Measurements from ENCODE around the gene DLGAP3.
"Not testable (repeated sequence)": the region's sequence is repeated elsewhere in the genome, so short reads cannot be mapped to it uniquely, and the experiment has no call there.

The DLGAP3 gene, protein sequence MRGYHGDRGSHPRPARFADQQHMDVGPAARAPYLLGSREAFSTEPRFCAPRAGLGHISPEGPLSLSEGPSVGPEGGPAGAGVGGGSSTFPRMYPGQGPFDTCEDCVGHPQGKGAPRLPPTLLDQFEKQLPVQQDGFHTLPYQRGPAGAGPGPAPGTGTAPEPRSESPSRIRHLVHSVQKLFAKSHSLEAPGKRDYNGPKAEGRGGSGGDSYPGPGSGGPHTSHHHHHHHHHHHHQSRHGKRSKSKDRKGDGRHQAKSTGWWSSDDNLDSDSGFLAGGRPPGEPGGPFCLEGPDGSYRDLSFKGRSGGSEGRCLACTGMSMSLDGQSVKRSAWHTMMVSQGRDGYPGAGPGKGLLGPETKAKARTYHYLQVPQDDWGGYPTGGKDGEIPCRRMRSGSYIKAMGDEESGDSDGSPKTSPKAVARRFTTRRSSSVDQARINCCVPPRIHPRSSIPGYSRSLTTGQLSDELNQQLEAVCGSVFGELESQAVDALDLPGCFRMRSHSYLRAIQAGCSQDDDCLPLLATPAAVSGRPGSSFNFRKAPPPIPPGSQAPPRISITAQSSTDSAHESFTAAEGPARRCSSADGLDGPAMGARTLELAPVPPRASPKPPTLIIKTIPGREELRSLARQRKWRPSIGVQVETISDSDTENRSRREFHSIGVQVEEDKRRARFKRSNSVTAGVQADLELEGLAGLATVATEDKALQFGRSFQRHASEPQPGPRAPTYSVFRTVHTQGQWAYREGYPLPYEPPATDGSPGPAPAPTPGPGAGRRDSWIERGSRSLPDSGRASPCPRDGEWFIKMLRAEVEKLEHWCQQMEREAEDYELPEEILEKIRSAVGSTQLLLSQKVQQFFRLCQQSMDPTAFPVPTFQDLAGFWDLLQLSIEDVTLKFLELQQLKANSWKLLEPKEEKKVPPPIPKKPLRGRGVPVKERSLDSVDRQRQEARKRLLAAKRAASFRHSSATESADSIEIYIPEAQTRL

DNA sequence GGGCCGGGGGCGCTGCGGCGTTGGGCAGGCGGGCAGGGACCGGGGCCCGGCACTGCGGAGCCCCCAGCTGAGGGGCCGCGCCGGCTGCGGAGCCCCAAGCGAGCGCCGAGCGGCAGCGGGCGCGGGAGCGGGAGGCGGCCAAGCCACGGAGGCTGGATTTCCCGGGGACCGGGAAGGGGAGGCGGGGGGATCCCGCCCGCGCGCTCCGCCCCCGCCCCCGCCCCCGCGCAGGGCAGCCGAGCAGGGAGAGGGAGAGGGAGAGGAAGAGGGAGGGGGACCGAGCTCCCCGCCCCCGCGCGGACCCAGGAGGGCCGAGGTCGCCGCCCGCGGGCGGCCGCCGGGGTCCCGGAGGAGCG is at the start of gene DLGAP3:
Gene DLGAP3 (minus strand): TSS at position 154 of the 356 bp plus-strand sequence. CDS start 24,267 bp downstream, outside the sequence.
- in situ Hi-C loops (cut with MboI; ENCODE audit: low sequenced_read_pairs) = no loop called here

DNA sequence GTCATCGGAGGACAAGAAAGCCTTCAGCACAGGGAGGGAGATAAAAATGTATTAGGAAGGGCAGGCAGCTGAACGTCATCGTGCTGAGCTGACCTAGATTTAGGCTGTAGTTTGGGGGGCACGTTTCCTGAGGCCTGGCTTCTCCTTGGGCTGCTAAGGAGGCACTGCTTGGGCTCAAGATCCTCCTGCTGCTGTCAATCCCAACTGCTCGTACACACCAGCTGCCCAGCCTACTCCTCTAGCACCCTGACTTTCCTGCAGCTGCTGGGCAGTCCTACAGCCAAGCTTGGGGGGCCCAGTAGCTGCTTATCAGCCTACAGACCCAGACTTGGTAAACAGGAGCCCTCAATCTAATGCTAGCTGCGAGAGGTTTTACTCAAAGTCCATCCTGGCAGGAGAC is 49.5 kb upstream of the DLGAP3 start:
- in situ Hi-C loops (cut with MboI; ENCODE audit: low sequenced_read_pairs) = no loop called here

DNA sequence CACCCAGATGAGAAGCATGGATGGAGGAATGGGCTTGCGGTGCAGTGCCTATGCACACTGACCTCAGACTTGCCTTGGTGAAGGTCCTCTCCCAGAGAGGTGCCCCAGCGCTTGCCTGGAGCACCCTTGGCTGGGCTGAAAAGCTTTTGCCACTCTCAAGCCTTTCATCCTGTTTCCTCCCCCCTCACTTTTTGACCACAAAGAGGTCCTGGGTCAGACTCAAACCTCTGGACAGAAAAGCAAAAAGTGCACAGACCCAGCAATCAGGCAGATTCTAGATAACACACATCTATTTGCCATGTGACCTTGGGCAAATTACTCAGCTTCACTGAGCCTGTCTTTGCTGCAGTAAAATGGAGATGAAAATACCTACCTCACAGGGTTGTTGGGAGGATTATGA is 48.4 kb upstream of the DLGAP3 start:
- in situ Hi-C loops (cut with MboI; ENCODE audit: low sequenced_read_pairs) = no loop called here

DNA sequence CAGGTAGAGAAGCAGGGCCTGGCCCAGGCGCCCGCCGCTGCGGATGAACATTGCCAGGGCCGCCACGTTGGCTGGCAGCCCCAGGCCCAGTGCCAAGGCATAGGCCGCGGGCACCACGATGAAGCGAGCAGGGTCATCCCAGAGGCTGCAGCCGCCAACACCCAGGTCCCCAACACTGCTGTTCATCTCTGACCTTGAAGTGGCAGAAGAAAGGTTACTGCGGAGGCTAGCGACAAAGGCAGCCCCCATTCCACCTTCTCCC is 47.7 kb upstream of the DLGAP3 start:
- in situ Hi-C loops (cut with MboI; ENCODE audit: low sequenced_read_pairs) = no loop called here

DNA sequence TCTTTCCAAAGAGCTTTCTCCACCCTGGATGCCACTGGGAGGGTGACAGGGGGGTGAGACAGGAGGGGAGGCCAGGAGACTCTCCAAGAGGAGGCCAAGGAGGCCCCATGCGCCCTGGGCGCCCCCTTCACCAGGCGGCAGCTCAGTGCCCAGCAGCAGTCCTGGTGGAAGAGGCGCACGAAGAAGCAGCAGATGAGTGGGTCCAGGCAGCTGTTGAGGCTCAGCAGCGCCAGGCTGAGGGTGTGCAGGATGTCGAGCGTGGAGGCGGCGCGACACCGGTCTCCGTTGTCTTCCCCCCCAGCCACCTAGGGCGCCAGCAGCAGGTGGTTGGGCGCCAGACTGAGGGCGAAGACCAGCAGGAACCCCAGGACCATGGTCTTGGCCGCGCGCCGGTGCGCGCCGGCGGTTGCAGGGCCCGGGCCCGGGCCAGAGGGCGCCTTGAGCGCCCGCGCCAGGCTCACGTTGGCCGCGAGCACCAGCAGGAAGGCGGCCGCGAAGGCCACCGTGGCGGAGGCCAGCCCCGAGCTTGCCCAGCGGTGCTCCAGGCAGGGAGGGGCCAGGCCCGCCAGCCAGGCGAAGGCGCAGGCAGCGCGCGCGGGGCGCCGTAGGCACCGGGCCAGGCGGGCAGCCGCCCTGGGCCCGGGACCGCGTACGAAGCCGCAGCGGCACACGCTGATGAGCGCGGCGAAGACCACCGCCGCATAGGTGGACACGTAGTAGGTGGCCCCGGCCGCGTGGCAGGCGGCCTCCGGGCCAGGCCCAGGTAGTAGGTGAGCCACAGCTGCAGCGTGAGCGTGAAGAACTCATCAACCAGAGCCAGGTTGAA is 47.1 kb upstream of the DLGAP3 start:
- in situ Hi-C loops (cut with MboI; ENCODE audit: low sequenced_read_pairs) = no loop called here

DNA sequence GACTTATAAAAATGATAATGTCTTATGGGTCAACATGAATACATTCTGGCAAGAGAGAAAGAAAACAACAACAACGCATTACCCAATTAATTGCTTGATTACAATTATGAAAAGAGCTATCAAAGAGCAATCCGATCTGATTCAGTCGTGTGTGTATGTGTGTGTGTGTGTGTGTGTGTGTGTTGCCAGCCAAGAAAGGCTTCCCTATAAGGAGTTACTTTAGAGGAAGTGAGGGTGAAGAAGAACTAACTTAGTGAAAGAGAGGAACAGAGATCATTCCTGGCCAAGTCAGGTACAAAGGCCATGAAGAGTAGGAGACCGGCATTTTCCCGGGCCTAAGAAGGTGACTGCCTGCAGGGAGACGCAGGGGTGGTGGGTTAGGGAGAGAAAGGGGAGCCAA is 46.3 kb upstream of the DLGAP3 start:
- in situ Hi-C loops (cut with MboI; ENCODE audit: low sequenced_read_pairs) = no loop called here

DNA sequence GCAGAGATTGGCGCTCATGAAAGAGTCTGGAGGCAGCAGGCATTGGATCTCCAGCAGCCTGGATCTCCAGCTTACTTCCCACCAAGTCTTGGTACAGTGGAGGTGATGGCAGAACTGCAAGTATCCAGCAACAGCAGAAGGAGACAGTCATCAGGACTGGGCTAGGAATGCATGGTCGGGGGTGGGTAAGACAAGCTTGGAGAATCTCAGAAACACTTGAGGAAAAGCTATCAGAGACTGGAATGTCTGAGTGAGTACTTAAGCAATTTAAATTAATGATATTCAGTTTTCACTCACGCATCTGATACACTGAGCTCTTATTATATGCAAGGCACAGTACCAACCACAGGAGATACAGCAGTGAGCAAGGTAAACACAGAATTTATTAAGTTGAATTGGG is 45.9 kb upstream of the DLGAP3 start:
- in situ Hi-C loops (cut with MboI; ENCODE audit: low sequenced_read_pairs) = no loop called here

DNA sequence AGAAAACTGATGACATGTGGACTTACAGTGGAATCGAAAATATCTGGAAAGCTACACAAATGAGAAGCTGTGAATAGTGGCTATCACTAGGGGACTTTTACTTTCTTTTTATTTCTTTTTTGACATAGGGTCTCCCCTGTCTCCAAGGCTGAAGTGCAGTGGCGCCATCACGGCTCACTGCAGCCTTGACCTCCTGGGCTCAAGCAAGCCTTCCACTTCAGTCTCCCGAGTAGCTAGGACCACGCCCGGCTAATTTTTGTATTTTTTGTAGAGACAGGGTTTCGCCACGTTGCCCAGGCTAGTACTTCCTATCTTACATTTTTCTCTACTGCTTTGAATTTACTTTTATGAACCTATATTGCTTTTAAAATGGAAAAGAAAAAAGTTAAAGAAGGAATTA is 45.2 kb upstream of the DLGAP3 start:
- in situ Hi-C loops (cut with MboI; ENCODE audit: low sequenced_read_pairs) = no loop called here

DNA sequence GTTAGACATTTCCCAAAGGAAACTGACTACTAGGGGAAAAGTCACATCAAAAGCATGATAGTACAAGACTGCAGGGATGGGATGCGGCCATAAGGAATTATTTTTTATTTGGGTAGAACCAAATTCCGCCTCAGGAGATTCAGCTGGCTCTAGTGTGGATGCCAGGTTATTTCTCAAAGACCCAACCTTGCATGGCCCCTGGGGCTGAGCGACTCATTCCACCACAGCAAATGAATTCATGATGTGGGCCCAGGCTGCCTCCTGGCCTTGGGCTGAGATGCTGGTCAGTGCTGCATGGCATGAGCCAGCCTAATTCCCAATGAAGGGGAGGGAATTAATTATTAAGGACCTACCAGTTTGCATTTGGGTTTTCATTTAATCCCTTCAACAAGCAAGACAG is 43.9 kb upstream of the DLGAP3 start:
- in situ Hi-C loops (cut with MboI; ENCODE audit: low sequenced_read_pairs) = no loop called here

DNA sequence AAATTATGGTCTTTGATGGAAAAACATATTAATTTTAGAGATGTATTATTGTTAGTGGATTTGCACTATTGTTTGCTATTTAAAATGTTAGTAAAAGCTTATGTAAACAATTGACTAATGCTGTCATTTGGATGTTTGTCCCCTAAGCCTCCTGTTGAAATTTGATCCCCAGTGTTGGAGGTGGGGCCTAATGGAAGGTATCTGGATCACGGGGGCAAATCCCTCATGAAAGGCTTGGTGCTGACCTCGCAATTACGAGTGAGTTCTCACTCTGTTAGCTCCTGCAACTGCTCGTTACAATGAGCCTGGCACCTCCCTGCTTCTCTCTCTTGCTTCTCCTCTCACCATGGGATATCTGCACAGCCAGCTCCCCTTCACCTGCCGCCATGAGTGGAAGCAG is 41.4 kb upstream of the DLGAP3 start:
- in situ Hi-C loops (cut with MboI; ENCODE audit: low sequenced_read_pairs) = no loop called here

DNA sequence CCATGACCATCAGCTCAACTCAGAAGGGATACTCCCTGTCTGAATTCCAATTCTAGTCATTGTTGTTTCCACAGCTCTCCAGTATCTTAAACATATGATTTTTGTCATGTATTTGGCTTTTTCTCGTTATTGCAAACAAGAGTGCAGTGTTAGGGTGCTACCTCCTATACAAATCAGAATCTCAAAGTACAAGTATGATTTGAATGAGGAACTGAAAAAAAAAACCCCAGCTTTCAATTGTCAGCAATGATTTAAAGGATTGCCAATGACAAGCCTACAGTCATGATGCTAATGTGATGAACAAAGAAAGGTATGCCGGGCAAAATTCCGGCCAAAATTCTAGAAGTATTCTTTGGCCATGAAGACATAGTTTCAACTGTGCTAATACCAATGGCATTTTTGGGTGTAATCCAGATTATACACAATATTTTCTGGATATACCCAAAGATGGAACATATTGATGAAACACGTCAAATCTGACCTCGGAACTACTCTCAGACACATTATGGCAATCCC is 40.8 kb upstream of the DLGAP3 start:
- in situ Hi-C loops (cut with MboI; ENCODE audit: low sequenced_read_pairs) = no loop called here

DNA sequence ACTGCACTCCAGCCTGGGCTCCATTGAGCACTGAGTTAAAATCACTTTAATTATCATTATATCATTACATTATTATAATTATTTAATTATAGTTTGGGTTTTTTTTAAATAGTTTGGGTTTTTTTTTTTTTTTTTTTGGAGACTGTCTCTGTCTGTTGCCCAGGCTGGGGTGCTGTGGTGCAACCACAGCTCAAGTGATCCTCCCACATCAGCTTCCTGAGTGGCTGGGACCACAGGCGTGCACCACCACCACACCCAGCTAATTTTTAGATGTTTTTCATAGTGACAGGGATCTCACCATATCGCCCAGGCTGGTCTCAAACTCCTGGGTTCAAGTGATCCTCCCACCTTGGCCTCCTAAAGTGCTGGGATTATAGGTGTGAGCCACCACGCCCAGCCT is 38.8 kb upstream of the DLGAP3 start:
- in situ Hi-C loops (cut with MboI; ENCODE audit: low sequenced_read_pairs) = not testable (repeated sequence)

DNA sequence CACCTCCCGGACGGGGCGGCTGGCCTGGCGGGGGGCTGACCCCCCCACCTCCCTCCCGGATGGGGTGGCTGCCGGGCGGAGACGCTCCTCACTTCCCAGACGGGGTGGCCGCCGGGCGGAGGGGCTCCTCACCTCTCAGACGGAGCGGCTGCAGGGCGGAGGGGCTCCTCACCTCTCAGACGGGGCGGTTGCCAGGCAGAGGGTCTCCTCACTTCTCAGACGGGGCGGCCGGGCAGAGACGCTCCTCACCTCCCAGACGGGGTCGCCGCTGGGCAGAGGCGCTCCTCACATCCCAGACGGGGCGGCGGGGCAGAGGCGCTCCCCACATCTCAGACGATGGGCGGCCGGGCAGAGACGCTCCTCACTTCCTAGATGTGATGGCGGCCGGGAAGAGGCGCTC is 38.2 kb upstream of the DLGAP3 start:
- in situ Hi-C loops (cut with MboI; ENCODE audit: low sequenced_read_pairs) = not testable (repeated sequence)

DNA sequence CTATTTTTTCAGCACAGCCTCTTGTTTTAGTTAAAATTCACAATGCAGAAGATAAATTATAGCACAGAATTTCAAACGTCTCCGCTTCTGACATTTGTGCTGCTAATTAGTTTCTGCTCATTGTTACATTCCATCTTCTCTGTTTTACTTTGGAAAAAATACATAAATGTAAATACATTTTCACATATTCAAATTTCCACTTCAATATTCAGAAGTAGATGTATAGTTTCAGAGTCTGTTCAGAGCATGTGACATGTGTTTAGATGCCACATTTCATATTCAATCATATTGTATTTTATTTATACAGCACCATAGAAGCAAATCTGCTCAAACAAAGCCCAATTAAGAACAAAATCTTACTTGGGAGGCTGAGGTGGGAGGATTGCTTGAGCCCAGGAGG is 36.1 kb upstream of the DLGAP3 start:
- in situ Hi-C loops (cut with MboI; ENCODE audit: low sequenced_read_pairs) = no loop called here

DNA sequence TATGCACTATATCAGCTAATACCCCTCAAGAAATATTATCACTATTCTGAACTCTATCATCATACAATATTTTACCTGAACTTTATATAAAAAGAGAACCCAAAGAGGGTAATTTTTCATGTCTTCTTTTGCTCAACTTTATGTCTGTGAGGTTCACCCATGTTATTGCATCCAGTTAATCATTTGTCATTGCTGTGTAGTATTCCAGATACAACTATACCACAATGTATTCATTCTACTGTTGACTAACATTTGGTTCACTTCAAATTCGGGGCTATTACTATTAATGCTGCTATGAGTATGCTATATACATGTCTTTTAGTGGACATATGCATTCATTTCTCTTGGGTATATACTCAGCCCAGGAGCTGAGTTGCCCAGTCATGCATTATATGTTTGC is 21.0 kb upstream of the DLGAP3 start:
- in situ Hi-C loops (cut with MboI; ENCODE audit: low sequenced_read_pairs) = no loop called here

DNA sequence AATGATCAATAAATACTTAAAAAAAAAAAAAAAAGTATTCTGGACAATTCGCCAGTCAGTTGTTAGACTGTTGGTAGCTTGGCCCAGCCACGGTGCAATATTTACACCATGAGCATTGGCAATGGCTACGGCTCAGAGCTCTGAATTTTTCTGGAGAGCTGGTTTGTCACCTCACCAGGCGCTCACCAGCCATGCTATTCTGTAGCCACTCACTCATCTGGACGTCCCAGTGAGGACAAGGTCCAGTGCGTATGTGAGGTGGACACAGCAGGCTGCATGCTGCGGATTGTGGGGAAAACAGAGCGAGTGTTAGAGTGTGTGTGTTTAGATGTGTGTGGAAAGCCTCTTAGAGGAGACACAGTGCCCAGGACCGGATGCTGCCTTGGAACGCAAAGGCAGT is 19.3 kb upstream of the DLGAP3 start:
- in situ Hi-C loops (cut with MboI; ENCODE audit: low sequenced_read_pairs) = not testable (repeated sequence)

DNA sequence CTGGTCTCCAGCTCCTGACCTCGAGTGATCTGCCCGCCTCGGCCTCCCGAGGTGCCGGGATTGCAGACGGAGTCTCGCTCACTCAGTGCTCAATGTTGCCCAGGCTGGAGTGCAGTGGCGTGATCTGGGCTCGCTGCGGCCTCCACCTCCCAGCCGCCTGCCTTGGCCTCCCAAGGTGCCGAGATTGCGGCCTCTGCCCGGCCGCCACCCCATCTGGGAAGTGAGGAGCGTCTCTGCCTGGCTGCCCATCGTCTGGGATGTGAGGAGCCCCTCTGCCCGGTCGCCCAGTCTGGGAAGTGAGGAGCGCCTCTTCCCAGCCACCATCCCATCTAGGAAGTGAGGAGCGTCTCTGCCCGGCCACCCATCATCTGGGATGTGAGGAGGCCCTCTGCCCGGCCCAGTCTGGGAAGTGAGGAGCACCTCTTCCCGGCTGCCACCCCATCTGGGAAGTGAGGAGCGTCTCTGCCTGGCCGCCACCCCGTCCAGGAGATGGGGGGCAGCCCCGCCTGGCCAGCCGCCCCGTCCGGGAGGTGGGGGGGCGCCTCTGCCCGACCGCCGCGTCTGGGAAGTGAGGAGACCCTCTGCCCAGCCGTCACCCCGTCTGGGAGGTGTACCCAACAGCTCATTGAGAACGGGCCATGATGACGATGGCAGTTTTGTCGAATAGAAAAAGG is 18.3 kb upstream of the DLGAP3 start:
- in situ Hi-C loops (cut with MboI; ENCODE audit: low sequenced_read_pairs) = not testable (repeated sequence)

DNA sequence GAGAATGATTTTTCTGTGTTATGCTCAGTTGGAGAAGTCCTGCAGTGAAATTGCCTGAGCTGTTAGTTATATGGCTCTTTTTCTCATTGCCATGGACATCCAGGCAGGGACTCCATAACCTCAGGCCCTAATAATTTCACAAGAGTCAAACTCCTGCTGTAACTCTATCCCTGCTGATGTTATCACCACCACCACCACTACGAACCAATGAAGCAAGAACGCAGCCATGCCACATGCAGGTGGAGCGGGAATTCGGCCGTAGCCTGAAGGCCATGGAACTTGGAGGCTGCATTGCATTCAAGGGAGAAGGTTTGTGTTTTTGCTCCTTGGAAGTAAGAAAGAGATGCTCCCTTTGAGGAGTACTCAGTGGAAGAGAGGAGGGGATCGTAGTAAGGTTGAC is 16.8 kb upstream of the DLGAP3 start:
- in situ Hi-C loops (cut with MboI; ENCODE audit: low sequenced_read_pairs) = no loop called here

DNA sequence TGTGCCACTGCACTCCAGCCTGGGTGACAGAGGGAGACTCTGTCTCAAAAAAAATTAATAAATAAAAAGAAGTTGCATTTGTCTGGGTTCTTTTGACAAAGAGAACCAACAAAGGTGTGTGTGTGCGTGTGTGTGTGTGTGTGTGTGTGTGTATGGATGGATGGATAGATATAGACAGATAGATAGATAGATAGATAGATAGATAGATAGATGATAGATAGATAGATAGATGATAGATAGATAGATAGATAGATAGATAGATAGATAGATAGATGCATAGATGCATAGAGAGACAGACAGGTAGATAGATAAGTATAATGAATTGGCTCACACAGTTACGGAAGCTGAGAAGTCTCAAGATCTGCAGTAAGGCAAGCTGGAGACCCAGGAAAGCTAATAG is 12.3 kb upstream of the DLGAP3 start:
- in situ Hi-C loops (cut with MboI; ENCODE audit: low sequenced_read_pairs) = not testable (repeated sequence)

DNA sequence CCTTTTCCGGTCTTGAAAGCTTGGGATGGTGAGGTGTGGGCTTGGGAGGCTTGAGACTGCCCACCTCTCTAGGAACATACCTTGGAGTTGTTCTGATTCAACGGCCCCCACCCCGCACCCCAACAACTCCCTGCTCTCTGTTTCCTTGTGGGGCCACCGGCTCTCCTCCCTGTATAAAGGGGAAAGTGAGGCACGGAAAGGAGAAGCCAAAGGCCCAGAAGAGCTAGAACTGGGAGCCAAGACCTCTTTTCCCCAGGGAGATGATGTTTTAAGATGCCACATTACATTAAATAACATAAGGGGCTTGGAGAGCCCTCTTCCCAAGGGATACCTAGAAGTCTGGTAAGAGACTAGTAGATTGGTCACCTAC is 1.2 kb upstream of the DLGAP3 start:
- in situ Hi-C loops (cut with MboI; ENCODE audit: low sequenced_read_pairs) = no loop called here
